ENCODE data around the gene CPHXL.

The CPHXL gene

GRCh38 chr16:75761108-75761507 lies 34.8 kb upstream of the CPHXL start:
- in situ Hi-C loops (cut with HindIII; ENCODE audit: low sequenced_read_pairs): loop anchor here (25.0 kb wide), 1 partner anchor 299 kb away; the partner anchor contains the start of gene TMEM170A
- DNase-seq (ENCODE audit: low read depth): peak; percentile 2
- no peak for TF ChIP-seq CTCF (IDR thresholded peaks at IDR 0.05; ENCODE audit: low read depth, low read length, missing control alignments)
- no peak overlapping the region for H3K4me3 ChIP-seq (ENCODE audit: low read depth, low read length)

- no peak for DNase-seq (ENCODE audit: low read depth)
- TF ChIP-seq CTCF (IDR thresholded peaks at IDR 0.05; ENCODE audit: low read depth, low read length, missing control alignments): no peak
- no peak overlapping the region for H3K4me3 ChIP-seq (ENCODE audit: low read depth, low read length)
- in situ Hi-C loops (cut with HindIII; ENCODE audit: low sequenced_read_pairs): loop anchor here (25.0 kb wide), 1 partner anchor 298 kb away; the partner anchor contains the start of gene TMEM170A
These were observed 33.8 kb upstream of the CPHXL start for GRCh38 chr16:75760018-75760519.

GRCh38 chr16:75758215-75758614 lies 31.9 kb upstream of the CPHXL start:
- in situ Hi-C loops (cut with HindIII; ENCODE audit: low sequenced_read_pairs): loop anchor here (25.0 kb wide), 1 partner anchor 296 kb away; the partner anchor contains the start of gene TMEM170A
- DNase-seq (ENCODE audit: low read depth): peak; percentile 88
- TF ChIP-seq CTCF (IDR thresholded peaks at IDR 0.05; ENCODE audit: low read depth, low read length, missing control alignments): no peak
- no peak overlapping the region for H3K4me3 ChIP-seq (ENCODE audit: low read depth, low read length)

- H3K4me3 ChIP-seq (ENCODE audit: low read depth, low read length): no peak overlapping the region
- TF ChIP-seq CTCF (IDR thresholded peaks at IDR 0.05; ENCODE audit: low read depth, low read length, missing control alignments): no peak
- in situ Hi-C loops (cut with HindIII; ENCODE audit: low sequenced_read_pairs): loop anchor here (5.0 to 25.0 kb wide), 2 partner anchors 107 to 292 kb away; partner anchors contain the start of genes KARS1, TERF2IP and TMEM170A
- DNase-seq (ENCODE audit: low read depth): no peak
These were observed 27.9 kb upstream of the CPHXL start for GRCh38 chr16:75754141-75754540.

DNA sequence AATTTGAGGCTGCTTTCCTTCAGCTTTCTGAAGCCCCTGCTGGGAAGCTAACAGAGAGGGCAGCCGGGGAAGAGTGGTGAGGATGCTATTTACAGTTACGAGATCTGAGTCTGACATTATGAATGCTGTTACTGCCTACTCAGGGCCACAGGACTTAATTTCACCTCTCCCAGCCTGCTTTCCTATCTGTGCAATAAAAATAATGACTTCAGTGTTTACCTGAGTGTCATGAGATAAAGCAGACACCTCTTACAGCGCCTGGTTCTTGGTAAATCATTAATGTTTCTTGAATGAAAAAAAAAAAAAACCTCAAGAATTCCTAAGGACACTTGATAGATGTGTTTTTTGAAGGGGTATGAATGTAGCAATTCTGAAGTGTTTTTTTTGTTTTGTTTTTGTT lies 24.2 kb upstream of the CPHXL start:
- TF ChIP-seq CTCF (IDR thresholded peaks at IDR 0.05; ENCODE audit: low read depth, low read length, missing control alignments): no peak
- in situ Hi-C loops (cut with HindIII; ENCODE audit: low sequenced_read_pairs): loop anchor here (5.0 to 25.0 kb wide), 2 partner anchors 103 to 288 kb away; partner anchors contain the start of genes KARS1, TERF2IP and TMEM170A
- DNase-seq (ENCODE audit: low read depth): no peak
- H3K4me3 ChIP-seq (ENCODE audit: low read depth, low read length): no peak overlapping the region

DNA sequence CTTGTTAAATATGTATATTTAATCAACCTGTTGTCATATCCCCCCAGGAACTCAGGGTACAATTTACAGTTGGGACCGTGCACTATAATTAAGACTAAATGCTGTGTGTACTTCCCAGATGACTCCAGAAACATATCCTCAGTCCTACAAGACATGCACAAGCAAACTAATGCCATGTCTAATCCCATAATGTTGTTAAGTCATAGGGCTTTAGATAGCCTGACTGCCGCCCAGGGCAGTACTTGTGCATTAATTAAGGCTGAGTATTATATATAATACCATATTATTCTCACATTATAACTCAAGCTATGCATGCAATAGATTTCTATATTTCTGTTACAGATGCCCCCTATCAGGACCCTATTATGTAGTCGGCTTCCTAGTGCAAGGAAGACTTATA lies 20.1 kb upstream of the CPHXL start:
- no peak overlapping the region for H3K4me3 ChIP-seq (ENCODE audit: low read depth, low read length)
- no peak for TF ChIP-seq CTCF (IDR thresholded peaks at IDR 0.05; ENCODE audit: low read depth, low read length, missing control alignments)
- in situ Hi-C loops (cut with HindIII; ENCODE audit: low sequenced_read_pairs): no loop called here
- no peak for DNase-seq (ENCODE audit: low read depth)

All from astrocyte of the cerebellum (primary cell).